SK-N-SH (cell line): ENCODE data around the gene PAK3. TPM values are rescaled to one million over a fixed set of nuclear protein-coding genes. Genes with fewer than 3 reads are reported as not detected.

Experiments
- CTCF ChIA-PET: fragments of 300-600, 350-600 bp; formaldehyde crosslinking; extraction: SDS; loops from one replicate; lab custom pipeline; 2021; lab: Yijun Ruan, JAX
- POLR2A ChIA-PET: fragments of 350-600 bp; sonication (Branson Sonifier 250); formaldehyde crosslinking; extraction: SDS; loops from one replicate; lab custom pipeline; 2020; ENCODE audit warnings: antibody characterized with exemption, inconsistent platforms; lab: Yijun Ruan, JAX
- DNase-seq: peaks from one replicate; pipeline ENCODE4 v3.0.0; 2012
- H2AFZ ChIP-seq: fragments of 200-600 bp; sonication (generic); 2 replicates; pipeline ENCODE4 v1.8.1; 2016; ENCODE audit warnings: antibody characterized with exemption, mild to moderate bottlenecking, low read depth
- H3F3A ChIP-seq: fragments of 200-600 bp; sonication (generic); replicated peaks from 2 replicates; pipeline ENCODE3; 2016; ENCODE audit warnings: antibody characterized with exemption, mild to moderate bottlenecking; ENCODE audit not compliant: insufficient read depth
- H3K27ac ChIP-seq, 2 experiments: fragments of 200-500 bp in 1 of 2; fragments of 200-600 bp in 1 of 2; sonication (Bioruptor generic) in 1 of 2; sonication (generic), shearing (Covaris generic) in 1 of 2; 2 replicates each; pipeline versions ENCODE4 v1.5.1 to v1.6.1; 2014 to 2016; ENCODE audit warnings: low read depth in 2 of 2, inconsistent platforms in 1 of 2, low read length in 1 of 2, mild to moderate bottlenecking in 1 of 2, mixed read lengths in 1 of 2
- H3K27me3 ChIP-seq: fragments of 200-600 bp; sonication (generic), shearing (Covaris generic); 2 replicates; pipeline ENCODE4 v1.6.1; 2016; ENCODE audit warnings: mixed run types; ENCODE audit not compliant: insufficient read depth
- H3K36me3 ChIP-seq, 2 experiments: fragments of 200-500 bp in 1 of 2; fragments of 200-600 bp in 1 of 2; sonication (Bioruptor generic) in 1 of 2; sonication (generic) in 1 of 2; replicated peaks in 1 of 2; 2 replicates each; pipeline versions ENCODE3 to v1.5.1; 2014 to 2016; ENCODE audit warnings: low read length in 1 of 2, mild to moderate bottlenecking in 1 of 2; ENCODE audit not compliant: insufficient read depth in 2 of 2, control insufficient read depth in 1 of 2
- H3K4me1 ChIP-seq, 2 experiments: fragments of 200-500 bp in 1 of 2; fragments of 200-600 bp in 1 of 2; sonication (Bioruptor generic) in 1 of 2; sonication (generic), shearing (Covaris generic) in 1 of 2; 2 replicates each; pipeline versions ENCODE4 v1.5.1 to v1.6.1; 2014 to 2016; ENCODE audit warnings: low read depth in 1 of 2, low read length in 1 of 2, mixed run types in 1 of 2; ENCODE audit not compliant: insufficient read depth in 2 of 2, control insufficient read depth in 1 of 2
- H3K4me2 ChIP-seq: fragments of 200-600 bp; sonication (generic), shearing (Covaris generic); 2 replicates; pipeline ENCODE4 v1.6.1; 2017; ENCODE audit warnings: mixed run types
- H3K4me3 ChIP-seq, 2 experiments: fragments of 200-500 bp in 1 of 2; fragments of 200-600 bp in 1 of 2; sonication (Bioruptor generic) in 1 of 2; sonication (generic), shearing (Covaris generic) in 1 of 2; 2 replicates each; pipeline versions ENCODE4 v1.5.1 to v1.8.1; 2014 to 2016; ENCODE audit warnings: low read depth in 2 of 2, inconsistent platforms in 1 of 2, low read length in 1 of 2, mild to moderate bottlenecking in 1 of 2, mixed read lengths in 1 of 2, moderate library complexity in 1 of 2
- H3K79me2 ChIP-seq: fragments of 200-600 bp; sonication (generic); 2 replicates; pipeline ENCODE4 v1.8.1; 2017; ENCODE audit warnings: mild to moderate bottlenecking; ENCODE audit not compliant: insufficient read depth
- H3K9ac ChIP-seq: fragments of 200-600 bp; sonication (generic); 2 replicates; pipeline ENCODE4 v1.6.1; 2017; ENCODE audit warnings: mixed run types
- H3K9me2 ChIP-seq: fragments of 200-600 bp; sonication (generic); 2 replicates; pipeline ENCODE4 v1.6.1; 2017; ENCODE audit warnings: mixed run types
- H3K9me3 ChIP-seq: fragments of 200-600 bp; sonication (generic); 2 replicates; pipeline ENCODE4 v1.6.1; 2017; ENCODE audit warnings: mixed run types, mild to moderate bottlenecking, moderate library complexity
- H4K20me1 ChIP-seq: fragments of 200-600 bp; sonication (generic); 2 replicates; pipeline ENCODE4 v1.6.1; 2017; ENCODE audit warnings: mild to moderate bottlenecking, mixed run types; ENCODE audit not compliant: insufficient read depth
- EP300 ChIP-seq, 2 experiments: IDR thresholded peaks; 2 replicates each; pipeline versions ENCODE4 v1.4.0 to v1.6.1; 2012; ENCODE audit warnings: borderline replicate concordance in 1 of 2, low read depth in 1 of 2, low read length in 1 of 2
- EZH2phosphoT487 ChIP-seq: fragments of 200-600 bp; sonication (generic); IDR thresholded peaks from 2 replicates; pipeline ENCODE4 v1.6.1; 2017; ENCODE audit warnings: low read depth, mixed run types, mild to moderate bottlenecking, antibody characterized with exemption, moderate library complexity, borderline replicate concordance
- FOXJ3 ChIP-seq: sonication (generic); formaldehyde crosslinking; IDR thresholded peaks from 2 replicates; pipeline ENCODE4 v1.5.1; 2020; ENCODE audit warnings: mild to moderate bottlenecking, missing genetic modification reagents
- FOXM1 ChIP-seq: IDR thresholded peaks from 2 replicates; pipeline ENCODE4 v1.4.0; 2012; ENCODE audit warnings: low read depth, mild to moderate bottlenecking
- GABPA ChIP-seq: IDR thresholded peaks from 2 replicates; pipeline ENCODE4 v1.4.0; 2012; ENCODE audit warnings: low read depth, mild to moderate bottlenecking
- GATA2 ChIP-seq: sonication (generic); formaldehyde crosslinking; IDR thresholded peaks from 2 replicates; pipeline ENCODE4 v1.5.0; 2020; ENCODE audit warnings: mild to moderate bottlenecking, missing genetic modification reagents
- JUND ChIP-seq: IDR thresholded peaks from 2 replicates; pipeline ENCODE4 v1.4.0; 2012
- MXI1 ChIP-seq: IDR thresholded peaks from 2 replicates; pipeline ENCODE4 v1.6.1; 2012; ENCODE audit warnings: mild to moderate bottlenecking, low read depth, low read length, improper control_type of control experiment
- NFIC ChIP-seq: IDR thresholded peaks from 2 replicates; pipeline ENCODE4 v1.4.0; 2012; ENCODE audit warnings: borderline replicate concordance
- PBX3 ChIP-seq: IDR thresholded peaks from 2 replicates; pipeline ENCODE4; 2012
- POLR2AphosphoS5 ChIP-seq: IDR thresholded peaks from 2 replicates; pipeline ENCODE4 v1.6.1; 2012; ENCODE audit warnings: low read depth, low read length
- RAD21 ChIP-seq: IDR thresholded peaks from 2 replicates; pipeline ENCODE4 v1.6.1; 2012; ENCODE audit warnings: mild to moderate bottlenecking, low read length
- RCOR1 ChIP-seq: fragments of 150-350 bp; IDR thresholded peaks from 2 replicates; pipeline ENCODE4 v1.6.1; 2017; ENCODE audit warnings: antibody characterized with exemption, low read length
- SMC3 ChIP-seq: IDR thresholded peaks from 2 replicates; pipeline ENCODE4 v1.6.1; 2012; ENCODE audit warnings: low read depth, low read length, improper control_type of control experiment
- TAF1 ChIP-seq: IDR thresholded peaks from 2 replicates; pipeline ENCODE4 v1.6.1; 2012; ENCODE audit warnings: low read depth, mild to moderate bottlenecking, low read length, moderate library complexity, borderline replicate concordance
- TCF12 ChIP-seq: IDR thresholded peaks from 2 replicates; pipeline ENCODE4 v1.4.0; 2012
- TEAD4 ChIP-seq: IDR thresholded peaks from 2 replicates; pipeline ENCODE4 v1.4.0; 2012; ENCODE audit warnings: mild to moderate bottlenecking, borderline replicate concordance; ENCODE audit not compliant: insufficient read depth
- USF2 ChIP-seq: fragments of 150-350 bp; IDR thresholded peaks from 2 replicates; pipeline ENCODE4 v1.6.1; 2017; ENCODE audit warnings: antibody characterized with exemption, low read length, low read depth, borderline replicate concordance
- YY1 ChIP-seq: IDR thresholded peaks from 2 replicates; pipeline ENCODE4 v1.4.0; 2012; ENCODE audit warnings: low read depth, mild to moderate bottlenecking
- WGBS: methylation state at CpG from one replicate; pipeline ENCODE4 v1.1.6; 2017; ENCODE audit warnings: low lambda C conversion rate; 5-methylcytosine and 5-hydroxymethylcytosine counted together
- polyA plus RNA-seq, 3 experiments: library from polyadenylated mRNA; depleted of rRNA; stranded (reverse); fragments of >200 nt; gene quantifications; 2 replicates each; pipeline ENCODE4 v1.2.3, GENCODE V29; 2012
- TF ChIP-seq, protein P1 (sequence below): IDR thresholded peaks from 2 replicates; pipeline ENCODE4 v1.6.1; 2012; ENCODE audit warnings: mild to moderate bottlenecking, low read depth, low read length, moderate library complexity

The PAK3 gene
- polyA plus RNA-seq, 1 of the 3 experiments (the other 2 are of a cell fraction), result 0.23 TPM

- no peak for DNase-seq
- Histone ChIP-seq H3K4me3 (no peak overlapping the region), H4K20me1 (no peaks in the 10 kb centered on the region), H3K36me3 (no peaks in the 10 kb centered on the region), H3K79me2 (no peaks in the 10 kb centered on the region), H2AFZ (no peak overlapping the region), H3F3A (no peaks in the 10 kb centered on the region), H3K4me1 (no peaks in the 10 kb centered on the region), H3K27me3 (peaks cover 8% of the 10 kb centered on the region; the same call in 1 of the 2 replicates), H3K27ac (no peak overlapping the region), H3K4me2 (no peak overlapping the region), H3K9ac (no peak overlapping the region), H3K9me3 (no peaks in the 10 kb centered on the region), H3K9me2 (no peaks in the 10 kb centered on the region)
- 23% methylated on average over 3 of the region's 3 CpGs for WGBS
- CTCF ChIA-PET, result interaction anchor here (1.6 to 5.1 kb wide), 2 partner anchors 11 to 13 kb away, joined by 3 to 22 read pairs; no protein-coding TSS in a partner anchor
- POLR2A ChIA-PET, result no interaction called here
- TF ChIP-seq RCOR1, result no peak
- TF ChIP-seq TCF12, result no peak
- TF ChIP-seq FOXJ3 (CRISPR knock-in tag), result no peak
- no peak for TF ChIP-seq USF2
- no peak for TF ChIP-seq FOXM1
- no peak for TF ChIP-seq TEAD4
- TF ChIP-seq JUND, result no peak
- TF ChIP-seq GATA2 (CRISPR knock-in tag), result no peak
- no peak for TF ChIP-seq POLR2AphosphoS5
- TF ChIP-seq SMC3, result no peak
- TF ChIP-seq TAF1, result no peak
- no peak for TF ChIP-seq MXI1
- TF ChIP-seq EZH2phosphoT487, result no peak
Measured at GRCh38 chrX:111257733-111258132, 161.7 kb downstream of the PAK3 start.

DNA sequence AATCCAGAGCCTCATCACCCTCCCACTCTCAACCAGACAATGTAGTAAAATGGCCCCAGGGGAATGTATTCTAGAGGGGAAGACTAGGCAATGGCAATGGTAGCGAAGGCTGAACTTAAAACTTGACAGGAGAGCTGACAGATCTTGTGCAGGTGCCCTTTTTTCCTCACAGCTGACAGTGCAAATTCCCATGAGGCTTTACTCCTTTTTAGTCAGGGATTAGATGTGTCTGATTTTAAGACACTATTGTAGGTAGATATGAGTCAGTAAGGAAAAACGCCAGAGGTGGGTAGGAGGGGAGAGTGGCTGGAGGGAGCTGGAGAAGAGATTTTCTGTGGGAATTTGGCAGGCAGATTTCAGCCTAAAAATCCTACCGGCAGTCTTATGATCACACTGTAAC lies 163.6 kb downstream of the PAK3 start:
- Histone ChIP-seq H3K36me3 (no peaks in the 10 kb centered on the region), H3K9ac (no peak overlapping the region), H3K27me3 (peaks cover 8% of the 10 kb centered on the region; the same call in 1 of the 2 replicates), H3F3A (no peaks in the 10 kb centered on the region), H4K20me1 (no peaks in the 10 kb centered on the region), H3K4me2 (no peak overlapping the region), H3K79me2 (no peaks in the 10 kb centered on the region), H3K9me3 (no peaks in the 10 kb centered on the region), H3K9me2 (no peaks in the 10 kb centered on the region), H3K4me1 (no peaks in the 10 kb centered on the region), H3K4me3 (no peak overlapping the region), H3K27ac (no peak overlapping the region), H2AFZ (no peak overlapping the region)
- POLR2A ChIA-PET, result no interaction called here
- CTCF ChIA-PET, result interaction anchor here (0.6 to 5.1 kb wide), 3 partner anchors 15 to 209 kb away, joined by 3 to 22 read pairs (median 8); no protein-coding TSS in a partner anchor
- WGBS, result 27% methylated on average over 3 of the region's 3 CpGs
- no peak for TF ChIP-seq YY1
- TF ChIP-seq EP300 (IDR thresholded peaks at IDR 0.05; ENCODE audit: borderline replicate concordance in 1 of 2, low read depth in 1 of 2, low read length in 1 of 2), result no peak
- TF ChIP-seq, protein P1, sequence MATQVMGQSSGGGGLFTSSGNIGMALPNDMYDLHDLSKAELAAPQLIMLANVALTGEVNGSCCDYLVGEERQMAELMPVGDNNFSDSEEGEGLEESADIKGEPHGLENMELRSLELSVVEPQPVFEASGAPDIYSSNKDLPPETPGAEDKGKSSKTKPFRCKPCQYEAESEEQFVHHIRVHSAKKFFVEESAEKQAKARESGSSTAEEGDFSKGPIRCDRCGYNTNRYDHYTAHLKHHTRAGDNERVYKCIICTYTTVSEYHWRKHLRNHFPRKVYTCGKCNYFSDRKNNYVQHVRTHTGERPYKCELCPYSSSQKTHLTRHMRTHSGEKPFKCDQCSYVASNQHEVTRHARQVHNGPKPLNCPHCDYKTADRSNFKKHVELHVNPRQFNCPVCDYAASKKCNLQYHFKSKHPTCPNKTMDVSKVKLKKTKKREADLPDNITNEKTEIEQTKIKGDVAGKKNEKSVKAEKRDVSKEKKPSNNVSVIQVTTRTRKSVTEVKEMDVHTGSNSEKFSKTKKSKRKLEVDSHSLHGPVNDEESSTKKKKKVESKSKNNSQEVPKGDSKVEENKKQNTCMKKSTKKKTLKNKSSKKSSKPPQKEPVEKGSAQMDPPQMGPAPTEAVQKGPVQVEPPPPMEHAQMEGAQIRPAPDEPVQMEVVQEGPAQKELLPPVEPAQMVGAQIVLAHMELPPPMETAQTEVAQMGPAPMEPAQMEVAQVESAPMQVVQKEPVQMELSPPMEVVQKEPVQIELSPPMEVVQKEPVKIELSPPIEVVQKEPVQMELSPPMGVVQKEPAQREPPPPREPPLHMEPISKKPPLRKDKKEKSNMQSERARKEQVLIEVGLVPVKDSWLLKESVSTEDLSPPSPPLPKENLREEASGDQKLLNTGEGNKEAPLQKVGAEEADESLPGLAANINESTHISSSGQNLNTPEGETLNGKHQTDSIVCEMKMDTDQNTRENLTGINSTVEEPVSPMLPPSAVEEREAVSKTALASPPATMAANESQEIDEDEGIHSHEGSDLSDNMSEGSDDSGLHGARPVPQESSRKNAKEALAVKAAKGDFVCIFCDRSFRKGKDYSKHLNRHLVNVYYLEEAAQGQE, result no peak
- no peak for TF ChIP-seq RCOR1
- TF ChIP-seq PBX3, result no peak
- TF ChIP-seq FOXJ3 (CRISPR knock-in tag), result no peak
- no peak for TF ChIP-seq MXI1
- TF ChIP-seq NFIC, result no peak
- no peak for TF ChIP-seq GABPA
- no peak for TF ChIP-seq RAD21
- no peak for DNase-seq
